ENCODE results near the gene COMT.

Gene COMT

DNA sequence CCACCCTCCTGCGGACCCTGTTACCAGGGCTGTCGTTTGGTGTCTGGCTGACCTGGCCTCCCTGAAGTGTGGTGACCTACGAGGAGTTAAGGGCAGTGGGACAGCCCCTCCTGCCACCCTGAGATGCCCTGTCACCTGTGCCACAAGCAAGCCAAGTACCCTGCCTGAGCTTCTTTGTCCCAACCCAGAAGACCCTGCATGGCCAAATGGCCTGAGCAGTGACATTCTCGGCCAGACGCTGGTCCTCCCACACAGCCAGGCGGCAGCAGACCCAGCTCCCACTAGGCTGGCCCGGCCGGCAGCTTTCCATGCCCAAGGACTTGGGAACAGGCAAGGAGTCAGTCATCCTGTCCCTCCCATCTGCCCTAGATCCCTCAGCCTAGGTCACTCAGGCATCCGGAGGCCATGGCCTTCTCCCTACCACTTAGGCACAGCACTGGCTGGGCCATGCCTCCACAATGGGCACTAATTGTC is 67.5 kb downstream of the COMT start:
- Histone ChIP-seq H3K36me3 (ENCODE audit: insufficient read depth, low read length) (no peaks in the 10 kb centered on the region), H3K4me3 (ENCODE audit: low read depth in 1 of 2, low read length in 2 of 2) (no peak overlapping the region), H3K9ac (ENCODE audit: low read depth, low read length) (no peak overlapping the region), H3K27me3 (ENCODE audit: insufficient read depth, low read length, poor library complexity) (no peaks in the 10 kb centered on the region), H3K79me2 (ENCODE audit: insufficient read depth, low read length) (no peaks in the 10 kb centered on the region), H3K4me1 (ENCODE audit: insufficient read depth, low read length) (no peaks in the 10 kb centered on the region), H2AFZ (ENCODE audit: low read depth, low read length) (no peak overlapping the region), H4K20me1 (ENCODE audit: insufficient read depth, low read length) (peaks cover 11% of the 10 kb centered on the region), H3K4me2 (ENCODE audit: insufficient read depth, low read length) (no peak overlapping the region), H3K9me3 (ENCODE audit: insufficient read depth, low read length, severe bottlenecking) (no peaks in the 10 kb centered on the region), H3K27ac (ENCODE audit: low read length) (no peak overlapping the region)
- ATAC-seq (ENCODE audit: insufficient read depth, low read depth): no peak; the same call in 2 of the 3 replicates
- TF ChIP-seq EZH2 (IDR thresholded peaks at IDR 0.05; ENCODE audit: borderline replicate concordance, low read depth, low read length, severe bottlenecking): no peak
- TF ChIP-seq, protein P1, sequence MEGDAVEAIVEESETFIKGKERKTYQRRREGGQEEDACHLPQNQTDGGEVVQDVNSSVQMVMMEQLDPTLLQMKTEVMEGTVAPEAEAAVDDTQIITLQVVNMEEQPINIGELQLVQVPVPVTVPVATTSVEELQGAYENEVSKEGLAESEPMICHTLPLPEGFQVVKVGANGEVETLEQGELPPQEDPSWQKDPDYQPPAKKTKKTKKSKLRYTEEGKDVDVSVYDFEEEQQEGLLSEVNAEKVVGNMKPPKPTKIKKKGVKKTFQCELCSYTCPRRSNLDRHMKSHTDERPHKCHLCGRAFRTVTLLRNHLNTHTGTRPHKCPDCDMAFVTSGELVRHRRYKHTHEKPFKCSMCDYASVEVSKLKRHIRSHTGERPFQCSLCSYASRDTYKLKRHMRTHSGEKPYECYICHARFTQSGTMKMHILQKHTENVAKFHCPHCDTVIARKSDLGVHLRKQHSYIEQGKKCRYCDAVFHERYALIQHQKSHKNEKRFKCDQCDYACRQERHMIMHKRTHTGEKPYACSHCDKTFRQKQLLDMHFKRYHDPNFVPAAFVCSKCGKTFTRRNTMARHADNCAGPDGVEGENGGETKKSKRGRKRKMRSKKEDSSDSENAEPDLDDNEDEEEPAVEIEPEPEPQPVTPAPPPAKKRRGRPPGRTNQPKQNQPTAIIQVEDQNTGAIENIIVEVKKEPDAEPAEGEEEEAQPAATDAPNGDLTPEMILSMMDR (IDR thresholded peaks at IDR 0.05; ENCODE audit: borderline replicate concordance, extremely low read depth, low read length, poor library complexity, severe bottlenecking): no peak
- DNase-seq: no peak

DNA sequence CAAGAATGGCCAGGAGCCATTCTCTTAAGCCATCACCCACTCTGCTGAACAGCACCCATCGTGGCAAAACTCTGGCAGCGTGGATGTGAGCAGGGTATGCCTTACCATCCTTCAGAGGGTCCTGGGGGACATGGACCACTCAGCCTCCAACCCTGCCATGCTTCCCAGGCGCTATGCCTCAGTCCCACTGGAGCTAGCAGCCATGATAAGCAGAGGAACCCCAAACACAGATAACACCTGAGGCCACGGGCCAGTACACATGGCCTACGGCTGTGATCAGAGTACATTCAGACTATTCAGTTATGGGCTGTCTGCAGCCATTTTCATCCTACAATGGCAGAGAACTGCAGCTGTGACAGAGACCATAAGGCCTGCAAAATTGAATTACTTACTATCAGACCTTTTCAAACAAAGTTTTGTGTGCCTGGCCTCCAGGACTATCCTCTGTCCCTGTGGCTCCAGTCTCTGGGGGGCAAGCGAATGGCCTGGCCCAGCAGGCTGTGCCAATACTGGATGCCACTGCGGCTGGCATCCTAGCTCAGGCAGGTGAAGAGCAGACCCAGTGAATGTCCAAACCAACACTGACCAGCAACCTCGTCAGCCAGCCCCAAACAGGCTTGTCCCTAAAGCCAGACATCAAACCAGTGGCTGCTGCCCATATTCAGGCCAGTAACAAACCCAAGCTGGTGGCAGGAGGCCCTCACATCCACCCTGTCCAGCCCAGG is 68.2 kb downstream of the COMT start:
- TF ChIP-seq EZH2 (IDR thresholded peaks at IDR 0.05; ENCODE audit: borderline replicate concordance, low read depth, low read length, severe bottlenecking): no peak
- TF ChIP-seq, protein P1 (IDR thresholded peaks at IDR 0.05; ENCODE audit: borderline replicate concordance, extremely low read depth, low read length, poor library complexity, severe bottlenecking): no peak
- Histone ChIP-seq H3K9ac (ENCODE audit: low read depth, low read length) (no peak overlapping the region), H2AFZ (ENCODE audit: low read depth, low read length) (no peak overlapping the region), H3K9me3 (ENCODE audit: insufficient read depth, low read length, severe bottlenecking) (no peaks in the 10 kb centered on the region), H3K79me2 (ENCODE audit: insufficient read depth, low read length) (no peaks in the 10 kb centered on the region), H3K4me3 (ENCODE audit: low read depth in 1 of 2, low read length in 2 of 2) (no peak overlapping the region), H3K4me1 (ENCODE audit: insufficient read depth, low read length) (no peaks in the 10 kb centered on the region), H3K27me3 (ENCODE audit: insufficient read depth, low read length, poor library complexity) (no peaks in the 10 kb centered on the region), H4K20me1 (ENCODE audit: insufficient read depth, low read length) (peaks cover 11% of the 10 kb centered on the region), H3K4me2 (ENCODE audit: insufficient read depth, low read length) (no peak overlapping the region), H3K36me3 (ENCODE audit: insufficient read depth, low read length) (no peaks in the 10 kb centered on the region), H3K27ac (ENCODE audit: low read length) (no peak overlapping the region)
- ATAC-seq (ENCODE audit: insufficient read depth, low read depth) (no peak), DNase-seq (no peak)

DNA sequence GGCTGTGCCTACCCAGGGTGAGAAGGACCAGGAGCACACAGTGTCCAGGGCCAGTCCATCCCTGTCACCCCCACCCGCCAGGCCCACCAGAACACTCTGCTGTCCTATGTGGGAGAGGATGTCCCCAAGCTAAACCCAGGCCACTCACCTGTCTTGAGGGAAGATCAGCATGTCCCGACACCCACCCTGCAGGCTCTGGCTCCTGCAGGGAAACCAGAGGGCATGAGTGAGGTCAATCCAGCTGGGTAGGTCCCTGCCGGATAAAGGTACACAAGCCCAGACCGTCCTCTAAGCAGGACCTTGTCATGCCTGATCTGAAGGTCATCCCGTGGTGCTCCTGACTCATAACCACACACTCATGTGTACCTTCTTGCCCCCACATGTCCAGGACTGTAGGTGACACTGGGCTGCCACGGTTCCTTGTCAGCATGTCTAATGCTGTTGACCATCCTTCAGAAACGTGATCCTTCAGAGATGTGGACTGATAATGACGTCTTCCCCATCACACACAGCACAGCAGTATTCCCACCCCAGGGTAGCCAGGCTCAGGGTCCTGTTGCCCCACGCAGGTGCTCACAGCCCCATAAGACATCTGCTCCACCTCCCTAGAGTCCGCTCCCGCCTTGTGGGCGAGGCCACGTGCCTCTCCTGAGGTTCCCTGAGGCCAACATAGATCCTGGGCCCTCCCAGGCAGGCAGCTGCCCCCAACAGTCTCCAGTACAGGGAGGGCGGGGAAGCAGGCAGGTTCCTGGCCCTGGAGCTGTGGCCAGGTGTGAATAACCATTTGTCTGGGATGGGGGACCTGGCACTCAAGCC is 68.9 kb downstream of the COMT start:
- no peak overlapping the region for H2AFZ ChIP-seq (ENCODE audit: low read depth, low read length)

More for the DNA sequence above, 68.9 kb downstream of the COMT start:
- no peaks in the 10 kb centered on the region for H3K79me2 ChIP-seq (ENCODE audit: insufficient read depth, low read length)
- H3K36me3 ChIP-seq (ENCODE audit: insufficient read depth, low read length): no peaks in the 10 kb centered on the region
- no peak overlapping the region for H3K9ac ChIP-seq (ENCODE audit: low read depth, low read length)
- H3K4me1 ChIP-seq (ENCODE audit: insufficient read depth, low read length): peaks cover 4% of the 10 kb centered on the region; the same call in 1 of the 2 replicates
- H3K27me3 ChIP-seq (ENCODE audit: insufficient read depth, low read length, poor library complexity): no peaks in the 10 kb centered on the region
- TF ChIP-seq, protein P1 (IDR thresholded peaks at IDR 0.05; ENCODE audit: borderline replicate concordance, extremely low read depth, low read length, poor library complexity, severe bottlenecking): no peak
- no peak for TF ChIP-seq EZH2 (IDR thresholded peaks at IDR 0.05; ENCODE audit: borderline replicate concordance, low read depth, low read length, severe bottlenecking)
- H3K9me3 ChIP-seq (ENCODE audit: insufficient read depth, low read length, severe bottlenecking): no peaks in the 10 kb centered on the region
- DNase-seq (no peak), ATAC-seq (ENCODE audit: insufficient read depth, low read depth) (no peak)
- no peak overlapping the region for H3K27ac ChIP-seq (ENCODE audit: low read length)
- no peak overlapping the region for H3K4me2 ChIP-seq (ENCODE audit: insufficient read depth, low read length)
- no peak overlapping the region for H3K4me3 ChIP-seq (ENCODE audit: low read depth in 1 of 2, low read length in 2 of 2)
- peaks cover 11% of the 10 kb centered on the region for H4K20me1 ChIP-seq (ENCODE audit: insufficient read depth, low read length)

Measured in DND-41 (cell line).